IPS DF 4.7 (cell line): ENCODE measurements around the gene IGSF21.

Experiments used
- DNase-seq: peaks from one replicate; pipeline ENCODE4 v3.0.0-alpha.2; 2013; ENCODE audit warnings: low spot score; ENCODE audit errors: extremely low read depth

IGSF21 gene

GRCh38 chr1:18119289-18119688, 11.7 kb downstream of the IGSF21 start:
- no peak for DNase-seq

- no peak for DNase-seq
These were observed 12.3 kb downstream of the IGSF21 start for GRCh38 chr1:18119771-18120377.

- no peak for DNase-seq
These were observed 13.0 kb downstream of the IGSF21 start for GRCh38 chr1:18120638-18121037.

GRCh38 chr1:18121072-18121820, 13.6 kb downstream of the IGSF21 start:
- DNase-seq = no peak

- no peak for DNase-seq
These were observed 15.9 kb downstream of the IGSF21 start for GRCh38 chr1:18123467-18123992.

GRCh38 chr1:18124977-18125376, 17.4 kb downstream of the IGSF21 start:
- no peak for DNase-seq

- DNase-seq = no peak
These were observed 19.0 kb downstream of the IGSF21 start for GRCh38 chr1:18126616-18127015.

GRCh38 chr1:18128298-18128697, 20.7 kb downstream of the IGSF21 start:
- DNase-seq = no peak

GRCh38 chr1:18130356-18130755, 22.8 kb downstream of the IGSF21 start:
- DNase-seq = no peak

- DNase-seq = no peak
These were observed 24.6 kb downstream of the IGSF21 start for GRCh38 chr1:18132022-18132710.

- no peak for DNase-seq
These were observed 25.3 kb downstream of the IGSF21 start for GRCh38 chr1:18132711-18133541.

GRCh38 chr1:18134324-18135046, 26.9 kb downstream of the IGSF21 start:
- no peak for DNase-seq

- DNase-seq = no peak
These were observed 30.3 kb downstream of the IGSF21 start for GRCh38 chr1:18137759-18138345.

GRCh38 chr1:18139198-18139981, 31.8 kb downstream of the IGSF21 start:
- no peak for DNase-seq

GRCh38 chr1:18140411-18140810, 32.8 kb downstream of the IGSF21 start:
- no peak for DNase-seq

GRCh38 chr1:18141661-18142060, 34.1 kb downstream of the IGSF21 start:
- DNase-seq = no peak

- DNase-seq = no peak
These were observed 34.9 kb downstream of the IGSF21 start for GRCh38 chr1:18142471-18142870.

- no peak for DNase-seq
These were observed 35.4 kb downstream of the IGSF21 start for GRCh38 chr1:18142969-18143368.

- no peak for DNase-seq
These were observed 36.5 kb downstream of the IGSF21 start for GRCh38 chr1:18144062-18144461.
